ENCODE results near the gene UBE2G1.
"Not testable (repeated sequence)": the region's sequence is repeated elsewhere in the genome, so short reads cannot be mapped to it uniquely, and the experiment has no call there.

DNA sequence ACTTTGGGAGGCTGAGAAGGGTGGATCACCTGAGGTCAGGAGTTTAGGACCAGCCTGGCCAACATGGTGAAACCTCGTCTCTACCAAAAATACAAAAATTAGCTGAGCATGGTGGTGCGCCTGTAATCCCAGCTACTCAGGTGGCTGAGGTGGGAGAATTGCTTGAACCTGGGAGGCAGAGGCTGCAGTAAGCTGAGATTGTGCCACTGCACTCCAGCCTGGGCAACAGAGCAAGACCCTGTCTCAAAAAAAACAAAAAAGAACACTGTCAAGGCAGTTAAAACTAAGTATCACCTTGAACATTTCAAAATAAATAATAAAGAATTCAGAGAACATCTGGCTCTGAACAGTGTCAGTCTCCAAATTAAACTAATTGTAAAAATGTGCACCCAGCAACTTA lies 16.3 kb downstream of the UBE2G1 start:
- TF ChIP-seq SMC3 (IDR thresholded peaks at IDR 0.05; ENCODE audit: low read length); ZNF224 (CRISPR knock-in tag; IDR thresholded peaks at IDR 0.05); UBTF (CRISPR knock-in tag; IDR thresholded peaks at IDR 0.05); ONECUT2 (CRISPR knock-in tag; IDR thresholded peaks at IDR 0.05); ATF7 (IDR thresholded peaks at IDR 0.05); ATF7 (CRISPR knock-in tag; IDR thresholded peaks at IDR 0.05); HMGXB4 (CRISPR knock-in tag; IDR thresholded peaks at IDR 0.05; ENCODE audit: borderline replicate concordance in 1 of 2, low read depth in 1 of 2); PREB (CRISPR knock-in tag; IDR thresholded peaks at IDR 0.05); RNF2 (conservative IDR thresholded peaks at IDR 0.05; ENCODE audit: low read depth); ZNF235 (CRISPR knock-in tag; IDR thresholded peaks at IDR 0.05; ENCODE audit: borderline replicate concordance); JUND (CRISPR knock-in tag; IDR thresholded peaks at IDR 0.05); POLR2A (IDR thresholded peaks at IDR 0.05; ENCODE audit: insufficient read depth in 1 of 2, low read depth in 2 of 2, low read length in 2 of 2): not testable (repeated sequence)
- TF ChIP-seq, protein P1, sequence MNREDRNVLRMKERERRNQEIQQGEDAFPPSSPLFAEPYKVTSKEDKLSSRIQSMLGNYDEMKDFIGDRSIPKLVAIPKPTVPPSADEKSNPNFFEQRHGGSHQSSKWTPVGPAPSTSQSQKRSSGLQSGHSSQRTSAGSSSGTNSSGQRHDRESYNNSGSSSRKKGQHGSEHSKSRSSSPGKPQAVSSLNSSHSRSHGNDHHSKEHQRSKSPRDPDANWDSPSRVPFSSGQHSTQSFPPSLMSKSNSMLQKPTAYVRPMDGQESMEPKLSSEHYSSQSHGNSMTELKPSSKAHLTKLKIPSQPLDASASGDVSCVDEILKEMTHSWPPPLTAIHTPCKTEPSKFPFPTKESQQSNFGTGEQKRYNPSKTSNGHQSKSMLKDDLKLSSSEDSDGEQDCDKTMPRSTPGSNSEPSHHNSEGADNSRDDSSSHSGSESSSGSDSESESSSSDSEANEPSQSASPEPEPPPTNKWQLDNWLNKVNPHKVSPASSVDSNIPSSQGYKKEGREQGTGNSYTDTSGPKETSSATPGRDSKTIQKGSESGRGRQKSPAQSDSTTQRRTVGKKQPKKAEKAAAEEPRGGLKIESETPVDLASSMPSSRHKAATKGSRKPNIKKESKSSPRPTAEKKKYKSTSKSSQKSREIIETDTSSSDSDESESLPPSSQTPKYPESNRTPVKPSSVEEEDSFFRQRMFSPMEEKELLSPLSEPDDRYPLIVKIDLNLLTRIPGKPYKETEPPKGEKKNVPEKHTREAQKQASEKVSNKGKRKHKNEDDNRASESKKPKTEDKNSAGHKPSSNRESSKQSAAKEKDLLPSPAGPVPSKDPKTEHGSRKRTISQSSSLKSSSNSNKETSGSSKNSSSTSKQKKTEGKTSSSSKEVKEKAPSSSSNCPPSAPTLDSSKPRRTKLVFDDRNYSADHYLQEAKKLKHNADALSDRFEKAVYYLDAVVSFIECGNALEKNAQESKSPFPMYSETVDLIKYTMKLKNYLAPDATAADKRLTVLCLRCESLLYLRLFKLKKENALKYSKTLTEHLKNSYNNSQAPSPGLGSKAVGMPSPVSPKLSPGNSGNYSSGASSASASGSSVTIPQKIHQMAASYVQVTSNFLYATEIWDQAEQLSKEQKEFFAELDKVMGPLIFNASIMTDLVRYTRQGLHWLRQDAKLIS (CRISPR knock-in tag; IDR thresholded peaks at IDR 0.05): not testable (repeated sequence)

Data from HepG2 (cell line).